ENCODE measurements around the gene IL18R1. TPM values are rescaled to one million over a fixed set of nuclear protein-coding genes. Genes with fewer than 3 reads are reported as not detected.

IL18R1 gene
- polyA plus RNA-seq, 4 donors, result 0.49 to 3.2 (median 2.7) TPM

DNA sequence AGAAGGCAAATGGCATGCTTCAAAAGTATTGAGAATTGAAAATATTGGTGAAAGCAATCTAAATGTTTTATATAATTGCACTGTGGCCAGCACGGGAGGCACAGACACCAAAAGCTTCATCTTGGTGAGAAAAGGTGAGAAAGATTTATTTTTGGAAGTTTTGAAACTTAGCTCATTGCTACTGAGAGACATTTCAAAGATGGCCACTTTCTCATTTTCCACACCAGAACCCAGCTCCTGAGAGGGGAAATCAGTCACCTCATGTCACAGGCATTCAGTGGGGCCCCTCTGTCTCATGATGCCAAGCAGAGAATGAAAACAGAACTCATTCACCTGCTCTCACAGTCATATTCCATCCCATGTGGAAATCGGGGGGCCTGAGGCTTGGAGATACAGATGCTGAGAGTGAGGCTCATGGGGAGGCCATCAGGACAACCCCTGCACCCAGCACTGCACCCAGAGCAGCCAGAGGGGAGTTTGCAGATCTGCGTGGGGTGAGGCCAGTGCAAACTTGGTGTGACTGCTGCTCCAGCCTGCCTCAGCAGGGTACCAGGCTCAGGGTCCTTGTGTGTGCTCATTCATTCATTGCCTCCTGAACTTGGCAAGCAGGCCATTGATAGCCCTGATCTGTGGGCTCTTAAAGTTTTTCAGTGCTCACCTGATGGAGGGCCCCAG is 31.4 kb downstream of the IL18R1 start:
- no peak for DNase-seq (ENCODE audit: low read depth in 4 of 4, low spot score in 3 of 4)

DNA sequence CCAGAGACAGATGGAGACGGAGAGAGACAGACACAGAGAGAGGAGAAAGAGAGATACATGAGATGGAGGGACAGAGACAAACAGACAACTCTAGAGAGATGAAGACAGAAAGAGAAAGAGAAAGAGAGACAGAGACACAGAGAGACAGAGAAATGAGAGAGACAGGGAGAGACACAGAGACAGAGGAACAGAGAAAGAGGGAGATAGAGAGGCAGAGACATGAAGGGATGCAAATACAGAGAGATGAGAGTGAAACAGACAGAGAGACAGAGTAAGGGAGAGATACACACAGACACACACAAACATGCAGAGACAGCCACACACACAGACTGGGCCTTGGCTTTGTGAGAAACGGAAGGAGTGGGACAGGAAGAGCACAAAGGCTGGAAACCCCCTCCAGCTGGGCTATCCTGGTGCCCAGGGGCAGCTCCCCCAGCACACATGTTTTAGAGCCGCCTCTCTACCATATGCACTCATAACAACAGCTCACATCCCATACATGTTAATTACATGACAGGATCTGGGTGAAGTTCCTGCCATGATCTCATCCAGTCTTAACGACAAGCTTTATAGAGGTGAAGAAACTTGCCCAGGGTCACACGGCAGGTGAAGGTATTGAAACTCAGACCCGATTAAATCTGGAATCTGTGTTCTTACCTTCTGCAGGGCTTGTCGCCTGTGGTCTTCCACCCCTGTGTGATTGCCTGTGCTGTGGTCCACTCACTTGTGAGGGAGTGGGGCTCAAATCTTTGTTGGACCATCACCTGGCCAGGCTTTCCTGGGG is 32.4 kb downstream of the IL18R1 start:
- DNase-seq (ENCODE audit: low read depth in 4 of 4, low spot score in 3 of 4), result no peak

DNA sequence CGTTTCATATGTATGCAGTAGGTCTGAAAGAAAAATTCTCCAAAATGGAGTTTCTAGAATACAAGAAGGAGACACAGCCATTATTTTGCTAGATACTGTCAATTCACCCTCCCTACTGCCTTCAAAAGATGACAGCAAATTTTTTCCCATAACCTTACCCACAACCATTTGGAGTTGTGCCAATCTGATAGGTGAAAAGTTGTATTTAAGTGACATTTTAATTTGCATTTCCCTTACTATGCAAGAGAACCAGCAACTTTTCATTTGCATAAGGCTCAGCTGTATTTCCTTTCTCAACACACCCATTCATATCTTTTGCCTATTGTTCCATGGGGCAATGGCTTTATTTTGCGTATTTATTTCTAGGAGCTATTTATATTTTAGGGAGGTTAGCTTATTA is 36.0 kb downstream of the IL18R1 start:
- no peak for DNase-seq (ENCODE audit: low read depth in 4 of 4, low spot score in 3 of 4)

- DNase-seq (ENCODE audit: low read depth in 4 of 4, low spot score in 3 of 4), result no peak
Observed at GRCh38 chr2:102392096-102392495, 36.5 kb downstream of the IL18R1 start.

GRCh38 chr2:102392942-102393341 is 37.3 kb downstream of the IL18R1 start:
- DNase-seq (ENCODE audit: low read depth in 4 of 4, low spot score in 3 of 4), result no peak

GRCh38 chr2:102396012-102396411 is 40.4 kb downstream of the IL18R1 start:
- no peak for DNase-seq (ENCODE audit: low read depth in 4 of 4, low spot score in 3 of 4)

DNA sequence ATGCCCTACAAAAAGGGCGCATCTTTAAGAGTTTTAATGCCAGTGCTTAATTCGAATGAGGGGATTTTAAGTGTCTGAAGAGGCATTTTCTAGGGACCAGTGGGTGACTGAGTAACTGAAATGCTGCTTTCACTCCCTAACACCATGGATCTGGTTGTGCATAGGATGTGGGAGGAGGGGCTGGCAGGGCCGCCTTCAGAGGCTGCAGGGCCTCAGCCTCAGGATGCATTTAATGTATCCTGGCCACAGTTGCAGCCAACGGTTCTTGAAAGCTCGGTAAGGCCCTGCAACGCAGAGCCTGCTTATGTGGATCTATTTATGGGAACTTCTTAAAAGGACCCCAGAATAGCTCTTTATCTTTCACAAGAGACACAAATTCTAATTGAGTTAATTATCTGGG is 41.6 kb downstream of the IL18R1 start:
- no peak for DNase-seq (ENCODE audit: low read depth in 4 of 4, low spot score in 3 of 4)

- DNase-seq (ENCODE audit: low read depth in 4 of 4, low spot score in 3 of 4), result no peak
Observed at GRCh38 chr2:102399499-102400141, 44.0 kb downstream of the IL18R1 start.

DNA sequence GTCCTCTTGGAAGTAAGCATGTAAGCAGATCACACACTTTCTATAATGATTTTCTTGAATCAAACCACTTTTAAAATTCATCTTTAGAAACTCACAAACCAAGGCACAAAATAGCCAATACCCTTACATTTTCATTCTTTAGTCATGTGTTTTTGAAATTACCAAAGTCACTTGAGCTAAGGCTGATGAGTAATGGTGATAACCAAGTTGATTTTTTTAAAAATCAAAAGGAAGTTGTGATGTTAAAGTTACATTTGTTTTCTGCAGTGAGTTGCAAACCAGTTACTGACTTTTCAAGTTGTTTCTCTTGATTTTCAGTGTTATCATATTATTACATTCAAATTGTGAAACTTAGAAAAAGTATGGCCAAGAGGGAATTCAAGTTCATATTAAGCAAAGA is 45.9 kb downstream of the IL18R1 start:
- no peak for DNase-seq (ENCODE audit: low read depth in 4 of 4, low spot score in 3 of 4)

DNA sequence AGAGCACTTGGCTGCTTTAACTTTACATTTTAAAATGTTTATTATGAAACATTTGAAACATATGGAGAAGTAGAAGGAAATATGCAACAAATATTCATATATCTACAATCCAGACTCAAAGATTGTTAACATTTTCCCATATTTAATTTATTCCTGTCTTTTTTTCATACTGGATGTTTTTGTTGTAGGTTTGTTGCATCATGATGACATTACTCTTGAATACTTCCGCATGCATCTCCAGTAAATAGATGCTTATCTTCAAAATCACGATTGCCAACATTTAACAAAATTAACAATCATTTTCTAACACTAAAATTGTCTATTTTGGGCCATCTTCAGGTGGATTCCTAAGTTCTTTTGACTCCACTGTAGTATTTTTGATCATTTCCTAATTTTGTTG is 46.3 kb downstream of the IL18R1 start:
- no peak for DNase-seq (ENCODE audit: low read depth in 4 of 4, low spot score in 3 of 4)

DNA sequence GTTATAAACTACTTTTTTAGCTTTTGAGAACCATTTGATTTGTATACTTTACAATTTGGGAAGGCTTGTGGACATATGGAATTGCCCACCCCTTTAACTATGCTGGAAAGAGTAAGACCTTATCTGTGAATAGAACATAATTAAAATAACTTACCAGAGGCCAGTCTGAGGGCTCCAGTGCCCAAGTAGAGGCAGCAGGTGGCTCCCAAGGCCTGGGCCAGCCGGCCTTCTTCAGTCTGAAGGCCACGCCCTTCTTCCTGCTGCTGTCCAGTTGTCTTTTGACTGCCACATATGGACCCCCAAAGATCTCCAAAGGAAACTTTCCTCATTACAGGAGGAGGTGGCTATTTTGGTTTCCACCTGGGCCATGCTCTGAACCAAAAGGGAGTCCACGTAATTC is 55.4 kb downstream of the IL18R1 start:
- no peak for DNase-seq (ENCODE audit: low read depth in 4 of 4, low spot score in 3 of 4)

DNA sequence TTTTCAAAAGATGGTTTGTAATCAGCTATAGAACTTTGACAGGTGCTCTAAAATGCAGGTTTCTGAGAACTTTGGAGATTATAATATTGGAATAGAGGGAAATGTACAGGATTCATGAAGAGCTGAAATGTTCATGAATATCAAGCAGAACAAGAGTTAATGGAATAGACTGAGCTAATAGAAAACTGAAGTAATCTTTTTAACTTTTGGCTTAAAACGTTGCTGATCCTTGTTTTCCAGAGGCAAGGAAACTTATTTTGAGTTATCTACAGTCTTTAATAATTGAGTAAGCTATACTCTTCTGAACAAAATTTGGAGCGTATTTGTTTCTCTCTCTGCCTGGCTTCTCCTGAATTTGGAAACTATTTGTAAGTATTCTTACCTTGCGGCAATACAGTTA is 56.6 kb downstream of the IL18R1 start:
- no peak for DNase-seq (ENCODE audit: low read depth in 4 of 4, low spot score in 3 of 4)

DNA sequence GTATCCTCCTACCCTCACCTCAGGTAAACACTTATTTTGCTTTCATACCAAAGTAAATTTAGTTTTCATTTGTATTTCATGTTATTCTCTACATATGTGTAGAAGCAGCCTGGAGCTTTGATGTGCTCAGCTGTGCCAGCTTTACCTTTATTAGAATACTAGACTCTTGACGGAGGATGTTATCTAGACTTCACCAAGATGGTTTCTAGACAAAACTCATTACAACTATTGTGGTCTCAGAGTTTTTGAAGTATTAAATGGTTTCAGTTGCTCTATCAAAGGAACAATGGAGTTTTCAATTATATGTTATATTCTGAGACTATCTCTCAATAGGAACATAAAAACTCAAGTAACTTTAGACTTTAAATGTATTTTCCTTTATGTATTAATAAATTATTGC is 62.4 kb downstream of the IL18R1 start:
- DNase-seq (ENCODE audit: low read depth in 4 of 4, low spot score in 3 of 4), result no peak

GRCh38 chr2:102418421-102418961 is 62.9 kb downstream of the IL18R1 start:
- DNase-seq (ENCODE audit: low read depth in 4 of 4, low spot score in 3 of 4), result no peak

DNA sequence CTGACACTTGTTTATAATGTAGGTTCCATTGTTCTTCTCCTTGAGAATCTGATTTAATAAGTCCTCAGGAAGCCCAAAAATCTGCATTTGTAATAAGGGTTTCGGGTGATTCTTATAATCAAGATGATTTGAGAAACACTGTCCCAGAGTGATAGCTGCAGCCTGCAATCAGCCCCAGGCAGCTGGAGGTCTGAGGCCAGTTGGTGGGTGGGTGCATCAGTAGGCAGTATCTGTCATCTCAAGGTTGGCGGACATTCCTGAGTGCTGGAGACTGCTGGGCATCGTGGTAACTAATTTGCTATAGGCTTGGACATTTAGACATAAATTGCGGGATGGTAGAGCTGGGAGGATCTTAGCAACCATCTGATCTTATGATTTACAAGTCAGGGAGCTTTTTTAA is 64.7 kb downstream of the IL18R1 start:
- DNase-seq (ENCODE audit: low read depth in 4 of 4, low spot score in 3 of 4), result no peak

GRCh38 chr2:102421890-102422759 is 66.5 kb downstream of the IL18R1 start:
- no peak for DNase-seq (ENCODE audit: low read depth in 4 of 4, low spot score in 3 of 4)

DNA sequence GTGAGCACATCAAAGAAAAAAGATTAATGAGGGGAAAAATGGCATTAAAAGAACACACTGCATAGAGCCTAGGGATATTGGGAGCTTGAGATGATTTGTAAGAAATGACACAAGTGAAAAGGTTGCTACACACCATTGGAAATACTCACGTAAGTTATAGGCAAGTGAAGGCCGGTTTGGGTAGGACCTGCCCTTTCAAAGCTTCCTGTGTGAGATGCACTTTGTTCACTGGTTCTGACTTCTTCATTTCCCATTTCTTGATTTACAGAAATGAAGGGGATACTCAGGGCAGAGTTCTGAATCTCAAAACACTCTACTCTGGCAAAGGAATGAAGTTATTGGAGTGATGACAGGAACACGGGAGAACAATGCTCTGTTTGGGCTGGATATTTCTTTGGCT is 67.3 kb downstream of the IL18R1 start, which contains the start of gene IL18RAP:
Gene IL18RAP, plus strand, starts transcription at position 251 of the 400 bp plus-strand sequence. Its CDS starts 118 bp downstream, at position 369.
- no peak for DNase-seq (ENCODE audit: low read depth in 4 of 4, low spot score in 3 of 4)

DNA sequence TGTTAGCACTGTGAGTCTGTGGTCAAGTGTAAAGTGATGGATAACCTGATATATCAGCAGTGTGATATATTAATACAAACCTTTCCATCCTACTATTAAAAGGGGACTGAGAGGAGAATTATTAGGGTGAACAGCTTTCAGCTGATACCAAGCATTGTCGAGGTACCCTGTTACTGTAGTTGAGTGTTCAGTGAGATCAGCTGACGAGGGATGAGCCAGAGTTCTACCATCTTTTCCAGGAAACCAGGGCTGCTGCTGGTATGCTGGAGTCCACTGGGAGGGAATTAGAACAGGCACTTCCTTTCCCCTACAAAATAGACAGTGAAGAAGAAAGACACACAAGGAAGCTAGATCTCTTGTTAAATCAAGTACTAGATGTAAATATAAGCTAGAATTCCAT is 67.8 kb downstream of the IL18R1 start:
- no peak for DNase-seq (ENCODE audit: low read depth in 4 of 4, low spot score in 3 of 4)

DNA sequence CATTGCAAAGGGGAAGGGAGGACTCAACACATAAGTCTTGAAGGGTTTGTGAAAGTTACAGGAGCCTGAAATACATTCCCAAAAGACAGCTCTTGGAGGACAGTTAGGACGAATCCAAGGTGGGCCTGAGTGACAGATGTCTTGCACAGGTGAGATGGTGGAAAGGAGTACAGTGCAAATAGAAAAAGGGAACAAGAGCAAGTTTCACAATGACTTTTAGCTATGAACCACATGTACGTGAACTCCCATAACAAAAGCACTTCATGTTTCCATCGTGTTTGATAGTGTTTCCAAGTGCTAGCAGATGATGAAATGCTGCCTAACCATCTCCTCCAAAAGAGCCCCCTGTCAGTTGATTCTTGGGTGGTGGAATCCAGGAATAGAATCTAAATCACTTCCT is 69.2 kb downstream of the IL18R1 start:
- no peak for DNase-seq (ENCODE audit: low read depth in 4 of 4, low spot score in 3 of 4)

GRCh38 chr2:102425441-102426132 is 70.0 kb downstream of the IL18R1 start:
- DNase-seq (ENCODE audit: low read depth in 4 of 4, low spot score in 3 of 4), result no peak
